Measurements from ENCODE around the gene MEGF9.
A peak's percentile ranks its signal among the peaks of the same experiment; 100 is the strongest.

Gene MEGF9

DNA sequence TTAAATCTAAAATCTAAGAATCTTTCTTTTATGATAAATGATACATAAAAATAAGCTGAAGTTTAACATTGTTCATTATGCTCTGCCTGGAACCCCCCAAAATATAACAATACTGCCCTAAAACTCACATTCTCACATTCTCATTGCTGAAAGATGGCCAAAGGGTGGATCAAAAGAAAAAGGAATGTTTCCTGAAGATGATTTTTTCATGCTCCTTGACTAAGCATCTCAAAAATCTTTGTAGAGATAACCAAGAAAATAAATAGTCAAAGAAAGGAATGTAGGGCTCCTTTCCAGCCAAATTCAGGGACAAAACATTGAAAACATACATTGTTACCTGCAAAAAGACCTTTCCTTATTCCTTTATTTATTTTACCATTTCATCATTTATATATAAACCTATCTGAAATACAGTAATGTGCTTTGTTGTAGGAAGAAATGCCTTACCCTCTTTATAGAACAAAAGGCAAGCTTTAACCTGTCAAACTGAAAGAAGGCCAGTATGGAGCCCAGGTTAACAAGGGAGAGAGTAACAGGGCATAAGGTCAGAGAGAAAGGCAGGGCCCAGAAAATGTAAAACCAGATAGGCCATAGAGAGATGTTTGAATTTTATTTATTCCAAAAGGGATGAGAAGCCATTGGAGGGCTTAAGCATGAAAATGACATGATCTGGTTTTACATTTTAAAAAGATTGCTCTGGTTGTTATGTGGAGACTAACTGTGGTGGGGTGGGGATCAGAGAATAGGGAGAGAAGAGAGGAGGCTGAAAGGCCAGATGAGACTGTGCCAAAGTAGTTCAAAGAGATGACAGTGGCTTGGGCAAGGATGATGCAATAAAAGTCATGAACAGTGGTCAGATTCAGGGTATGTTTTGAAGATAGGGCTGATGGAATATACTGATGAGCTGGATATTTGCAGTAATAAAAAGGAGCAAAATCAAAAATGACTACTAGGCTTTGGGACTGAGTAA lies 97.0 kb downstream of the MEGF9 start:
- DNase-seq: no peak

DNA sequence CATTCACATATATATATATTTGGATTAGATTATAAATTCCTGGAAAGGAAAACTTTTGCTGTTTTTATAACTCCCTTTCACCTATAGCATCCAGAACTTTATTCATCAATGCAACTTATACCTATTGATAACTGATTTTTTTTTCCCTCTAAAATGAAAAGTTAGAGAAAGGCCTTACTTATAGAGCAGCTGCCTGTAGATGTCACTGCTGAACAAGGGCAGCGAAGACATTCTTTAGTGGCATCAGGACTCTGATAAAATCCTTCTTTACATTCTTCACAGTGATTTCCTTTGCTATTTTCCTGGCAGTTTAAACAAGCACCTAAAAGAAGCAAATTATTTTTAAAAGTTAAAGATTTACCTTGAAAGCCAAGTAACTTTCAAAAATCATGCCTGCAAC lies 102.1 kb downstream of the MEGF9 start:
- no peak for DNase-seq

DNA sequence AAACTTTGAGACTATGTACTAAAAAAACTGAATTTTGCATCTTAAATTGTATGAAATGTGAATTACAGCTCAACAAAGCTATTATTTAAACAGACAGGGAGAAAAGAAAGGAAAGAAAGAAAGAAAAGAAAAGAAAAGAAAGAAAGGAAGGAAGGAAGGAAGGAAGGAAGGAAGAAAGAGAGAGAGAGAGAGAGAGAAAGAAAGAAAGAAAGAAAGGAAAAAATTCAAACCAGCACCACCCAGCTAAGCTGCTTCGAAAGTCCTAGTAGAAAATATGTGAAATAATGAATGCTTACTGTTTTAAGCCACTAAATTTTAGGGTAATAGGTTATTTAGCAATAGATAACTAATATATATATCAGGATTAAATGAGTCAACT lies 102.6 kb downstream of the MEGF9 start:
- DNase-seq: no peak

DNA sequence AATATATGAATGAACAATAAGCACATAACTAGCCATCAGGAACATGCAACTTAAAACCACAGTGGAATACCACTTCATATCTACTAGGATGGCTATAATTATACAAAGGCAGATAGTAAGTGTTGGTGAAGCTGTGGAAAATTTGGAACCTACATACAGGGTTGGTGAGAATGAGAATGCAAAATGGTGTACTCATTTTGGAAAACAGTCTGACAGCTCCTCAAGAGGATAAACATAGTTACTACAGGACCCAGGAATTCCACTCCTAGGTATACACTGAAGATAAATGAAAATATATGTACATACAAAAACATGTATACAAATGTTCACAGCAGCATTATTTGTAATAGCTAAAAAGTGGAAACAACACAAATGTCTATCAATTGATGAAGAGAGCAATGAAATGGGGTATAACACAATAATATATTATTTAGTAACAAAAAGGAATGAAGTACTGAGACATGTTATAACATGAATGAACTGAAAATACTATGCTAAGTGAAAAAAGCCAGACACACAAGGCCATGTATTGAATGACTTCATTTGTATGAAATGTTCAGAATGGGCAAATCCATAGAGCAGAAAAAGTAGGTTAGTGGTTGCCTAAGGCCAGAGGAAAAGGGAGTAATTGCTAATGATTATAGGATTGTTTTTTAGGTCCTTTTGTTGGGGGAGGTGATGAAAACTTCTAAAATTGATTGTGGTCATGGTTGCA lies 103.1 kb downstream of the MEGF9 start:
- no peak for DNase-seq

DNA sequence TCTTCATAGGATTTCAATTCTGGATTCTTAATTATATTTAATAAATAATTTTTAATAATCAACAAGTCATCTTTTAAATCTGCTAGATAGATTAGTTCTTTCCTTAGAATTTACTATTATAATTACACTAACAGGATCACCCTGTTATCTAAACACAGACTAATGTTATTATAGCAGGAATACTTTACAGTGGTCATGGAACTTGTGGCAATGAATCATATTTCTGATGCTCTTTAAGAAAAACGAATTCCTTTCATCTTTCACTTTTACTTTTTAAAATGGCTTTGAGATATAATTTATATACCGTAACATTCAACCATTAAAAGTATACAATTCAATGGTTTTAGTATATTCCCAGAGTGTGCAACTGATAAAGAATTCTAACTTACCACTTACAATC lies 104.6 kb downstream of the MEGF9 start:
- no peak for DNase-seq

DNA sequence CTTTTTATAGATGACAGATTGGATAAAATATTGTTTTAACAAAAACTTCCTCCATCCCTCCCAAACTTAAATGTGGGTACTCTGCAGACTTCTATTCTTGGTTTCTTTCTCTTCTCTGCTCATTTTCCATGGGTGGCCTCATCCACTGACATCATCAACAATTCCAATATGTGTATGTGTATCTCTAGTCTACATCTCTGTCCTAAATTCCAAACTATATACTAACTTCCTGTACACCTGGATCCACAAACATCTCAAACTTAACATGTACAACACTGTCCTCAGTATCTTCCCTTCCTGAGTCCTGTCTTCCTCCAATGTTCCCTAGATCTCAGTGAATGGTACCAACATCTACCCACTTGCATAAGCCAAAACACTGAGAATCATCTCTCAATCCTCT lies 105.8 kb downstream of the MEGF9 start:
- DNase-seq: no peak

DNA sequence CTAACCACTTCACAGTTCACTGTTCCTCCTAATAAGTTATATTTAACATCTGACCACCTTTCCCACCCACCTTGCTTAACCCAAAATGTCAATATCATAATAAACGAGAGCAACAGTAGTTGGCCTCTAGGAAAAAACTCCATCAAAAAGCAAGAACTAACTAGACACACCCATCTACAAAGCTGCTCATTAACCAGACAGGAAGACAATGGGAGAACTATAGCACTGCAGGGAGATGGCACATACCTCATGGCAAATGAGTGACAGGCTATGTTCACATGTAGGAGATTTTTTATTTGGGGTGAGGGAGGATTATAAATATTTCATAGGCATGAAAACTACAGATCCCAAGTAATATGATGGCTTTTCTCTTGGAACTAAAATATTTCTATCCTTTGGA lies 110.7 kb downstream of the MEGF9 start:
- no peak for DNase-seq

DNA sequence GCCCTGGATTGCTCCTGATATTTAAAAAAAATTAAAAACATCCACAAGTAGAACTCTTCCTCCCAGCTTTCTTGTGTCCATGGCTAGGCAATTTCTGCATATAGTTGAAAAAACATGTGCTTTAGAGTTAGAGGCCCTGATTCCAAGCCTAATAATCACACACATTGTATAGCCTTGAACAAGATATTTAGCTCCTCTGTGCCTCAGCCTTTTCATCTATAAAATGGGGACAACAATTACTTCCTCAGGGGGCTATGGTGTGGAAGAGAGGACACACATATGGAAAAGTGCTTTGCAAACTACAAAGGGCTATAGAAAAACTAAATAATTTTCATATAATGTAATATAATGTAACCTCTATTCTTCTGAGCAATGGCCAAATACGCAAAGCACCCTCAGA lies 111.3 kb downstream of the MEGF9 start:
- no peak for DNase-seq

DNA sequence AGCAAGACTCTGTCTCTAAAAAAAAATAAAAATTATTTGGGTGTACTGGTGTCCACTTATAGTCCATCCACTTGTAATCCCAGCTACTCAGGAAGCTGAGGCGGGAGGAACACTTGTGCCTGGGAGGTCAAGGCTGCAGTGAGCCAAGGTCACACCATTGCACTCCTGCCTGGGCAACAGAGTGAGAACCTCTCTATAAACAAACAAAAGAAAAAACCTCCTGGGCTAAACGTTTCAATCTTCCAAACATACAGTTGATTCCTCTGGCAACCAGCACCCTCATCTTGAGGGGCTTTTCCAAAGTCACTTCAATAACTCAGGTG lies 120.4 kb downstream of the MEGF9 start:
- no peak for DNase-seq

DNA sequence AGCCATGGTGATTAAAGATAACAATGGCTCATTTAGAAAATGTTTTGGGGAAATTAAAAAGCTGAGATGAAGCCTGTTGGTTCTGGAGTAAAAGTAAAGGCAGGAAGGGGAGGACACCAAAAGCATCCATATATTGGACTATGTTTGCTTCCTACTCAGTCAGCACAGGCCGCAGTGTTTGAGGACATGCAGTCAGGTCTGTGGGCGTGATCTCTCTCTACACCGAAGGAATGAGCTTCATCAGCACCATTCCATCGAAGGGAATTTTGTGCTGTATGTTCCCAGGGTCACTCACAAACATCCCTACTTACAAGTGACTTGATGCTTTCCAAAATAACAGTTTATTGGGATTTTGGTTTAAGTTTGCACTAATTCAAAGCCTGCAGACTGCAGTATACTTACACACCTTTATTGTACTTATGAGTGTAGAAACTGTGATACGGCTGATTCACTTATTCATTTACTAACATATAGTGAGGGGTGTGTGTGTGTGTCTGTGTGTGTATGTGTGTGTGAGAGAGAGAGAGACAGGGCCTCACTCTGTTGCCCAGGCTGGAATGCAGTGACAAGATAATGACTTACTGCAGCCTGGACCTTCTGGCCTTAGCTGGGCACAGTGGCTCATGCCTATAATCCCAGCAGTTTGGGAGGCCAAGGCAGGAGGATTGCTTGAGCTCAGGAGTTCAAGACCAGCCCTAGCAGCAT lies 120.9 kb downstream of the MEGF9 start:
- no peak for DNase-seq

DNA sequence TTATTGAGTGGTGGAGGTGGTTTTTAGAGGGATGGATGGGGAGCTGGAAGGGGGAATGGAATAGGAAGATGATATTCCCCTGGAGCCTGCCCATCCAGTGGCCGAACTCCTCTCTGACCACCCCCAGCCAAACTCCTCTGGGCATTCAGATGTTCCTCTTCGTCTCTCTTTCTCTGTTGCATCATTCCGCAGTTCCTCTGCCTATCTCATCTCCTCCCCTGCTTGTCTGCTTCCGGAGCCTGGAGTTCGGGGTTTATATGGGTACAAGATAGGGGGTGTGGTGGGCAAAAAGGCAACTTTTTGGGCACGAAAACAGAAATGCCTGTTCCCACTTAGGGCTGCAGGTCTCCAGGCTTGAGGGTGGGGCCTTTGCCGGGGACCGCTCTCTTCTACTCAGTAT lies 122.1 kb downstream of the MEGF9 start:
- no peak for DNase-seq

DNA sequence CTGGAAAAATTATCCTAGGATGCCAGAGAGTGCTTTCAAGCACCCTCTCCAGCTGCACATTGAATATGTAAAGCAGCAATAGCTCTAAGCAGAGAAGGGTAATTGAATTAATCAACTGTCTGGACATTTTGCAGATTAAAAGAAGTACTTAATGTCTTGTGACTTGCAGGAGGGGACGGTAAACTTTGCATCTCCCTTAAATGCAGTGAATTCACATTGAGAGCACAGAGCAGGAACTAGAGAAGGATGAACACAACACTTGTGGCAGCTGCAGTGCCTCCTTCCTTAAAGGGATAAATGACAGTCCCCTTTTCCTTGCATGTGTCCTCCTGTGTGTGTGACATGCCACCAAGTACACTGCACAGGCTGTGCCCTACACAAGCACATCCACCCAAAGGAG lies 126.9 kb downstream of the MEGF9 start:
- no peak for DNase-seq

DNA sequence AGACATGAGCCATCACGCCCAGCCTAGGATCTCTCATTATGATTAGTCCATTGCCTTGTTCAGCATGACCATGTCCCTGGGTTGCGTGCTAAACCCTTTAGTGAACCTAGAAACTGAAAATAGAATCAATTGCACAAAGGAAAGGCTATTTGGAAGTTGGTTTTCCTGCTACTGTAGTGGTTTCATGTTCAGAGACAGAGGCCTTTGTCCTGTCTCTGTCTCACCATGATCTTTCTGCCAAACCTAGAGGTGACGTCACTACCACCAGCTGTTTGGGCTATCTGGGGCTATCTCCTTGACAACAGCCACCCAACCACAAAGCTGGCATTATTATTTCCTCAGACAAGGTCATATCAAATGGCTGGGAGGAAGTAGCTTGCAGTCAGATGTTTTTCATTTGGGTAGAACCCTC lies 130.3 kb downstream of the MEGF9 start:
- peak; percentile 92 to 93 for DNase-seq

DNA sequence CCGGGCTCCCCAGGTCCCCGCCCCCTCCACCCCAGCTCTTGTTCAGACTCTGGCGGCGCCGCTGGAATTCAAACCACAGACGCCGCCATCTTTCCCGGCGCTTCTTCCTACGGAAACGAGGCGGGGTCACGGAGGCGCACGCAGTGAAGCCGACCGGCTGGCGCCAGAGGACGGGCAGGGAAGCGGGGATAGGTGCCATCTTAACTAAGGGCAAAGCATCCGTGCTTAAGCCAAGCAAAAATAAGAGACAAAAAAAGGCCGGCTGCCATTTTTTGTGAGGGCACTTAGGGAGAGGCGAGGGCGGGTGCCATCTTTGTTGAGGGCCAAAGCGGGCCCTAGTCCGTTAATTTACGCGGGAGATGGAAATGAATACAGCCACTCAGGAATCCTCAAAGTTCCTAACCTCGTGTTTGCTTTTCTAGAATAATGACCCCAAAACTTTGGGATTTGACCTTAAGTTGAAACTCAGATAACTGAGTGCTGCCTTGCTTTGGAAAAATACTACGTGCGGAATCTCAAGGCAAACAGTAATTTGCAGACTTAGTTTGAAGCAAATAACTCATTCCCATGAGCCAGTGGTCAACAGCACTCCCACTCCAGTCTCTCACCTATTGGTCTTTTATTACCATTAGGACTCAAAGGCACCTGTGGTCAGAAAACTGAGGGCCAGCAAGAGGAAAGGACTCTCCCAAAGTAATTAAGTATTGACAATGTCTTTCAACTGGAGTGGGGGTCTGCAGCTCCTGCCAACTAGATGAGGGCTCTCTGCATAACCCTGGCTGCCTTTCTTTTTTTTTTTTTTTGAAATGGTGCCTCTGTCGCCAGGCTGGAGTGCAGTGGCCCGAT lies 134.0 kb downstream of the MEGF9 start, which contains the start of gene CDK5RAP2:
TSS of gene CDK5RAP2 (minus strand) at position 117 of the 846 bp plus-strand sequence. CDS start 189 bp downstream, outside the sequence.
- peak; percentile 98 to 99 for DNase-seq

DNA sequence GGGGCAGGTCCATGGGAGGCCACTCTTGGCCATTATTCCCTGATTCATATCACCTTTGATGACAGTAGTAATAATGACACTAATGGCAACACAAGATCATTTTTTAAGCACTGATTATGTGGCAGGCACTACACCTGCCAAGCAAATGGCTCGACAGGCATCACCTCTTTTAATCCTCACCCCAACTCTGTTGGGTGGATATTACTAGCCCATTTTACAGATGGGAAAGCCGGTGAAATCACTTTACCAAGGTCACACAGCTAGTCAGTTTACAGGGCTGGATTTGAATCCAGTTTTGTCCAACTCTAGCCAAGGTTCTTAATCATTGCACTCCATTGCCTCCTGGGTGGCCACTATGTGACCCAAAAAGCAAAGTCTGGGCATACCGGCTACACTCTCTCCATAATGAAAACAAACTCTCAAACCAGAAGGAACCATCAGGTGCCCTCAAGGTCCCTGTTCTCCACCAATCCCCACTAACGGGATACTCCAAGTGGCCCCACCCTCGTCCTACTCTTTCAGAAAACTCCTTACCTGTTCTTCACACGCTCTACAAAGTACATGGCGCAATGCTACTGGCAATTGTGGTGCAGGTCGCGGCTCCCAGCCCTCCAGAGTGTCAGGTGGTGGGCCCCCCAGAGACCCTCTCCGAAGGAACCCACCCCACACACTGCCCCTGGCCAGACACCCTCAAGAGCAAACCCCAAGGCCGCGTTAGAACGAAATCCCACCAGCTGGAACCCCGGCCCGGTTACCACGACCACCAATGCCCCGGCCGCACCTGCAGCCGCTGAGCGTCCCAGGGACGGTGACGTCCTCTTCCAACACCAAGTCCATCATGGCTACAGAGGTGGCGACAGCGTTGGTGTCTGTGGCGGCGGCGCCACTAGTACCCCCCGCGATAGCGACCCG lies 134.9 kb downstream of the MEGF9 start:
- no peak for DNase-seq

DNA sequence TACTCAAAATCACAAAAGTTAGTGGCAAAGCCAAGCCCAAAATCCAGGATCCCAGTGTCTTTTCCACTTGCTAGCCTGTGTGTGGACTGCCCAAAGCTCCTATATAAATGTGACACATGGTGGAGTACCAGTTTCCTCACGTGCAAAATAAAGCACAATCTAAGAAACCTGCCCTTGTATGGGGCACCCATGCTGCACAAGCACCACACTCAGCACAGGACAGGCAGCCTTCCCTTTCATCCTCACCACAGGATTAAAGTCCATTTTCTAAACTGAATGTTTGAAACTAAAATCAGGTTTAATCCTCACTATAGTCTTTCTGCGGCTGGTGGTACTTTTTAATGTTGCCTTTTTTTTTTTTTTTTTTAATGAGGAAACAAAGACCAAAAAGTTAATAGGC lies 139.8 kb downstream of the MEGF9 start:
- no peak for DNase-seq

DNA sequence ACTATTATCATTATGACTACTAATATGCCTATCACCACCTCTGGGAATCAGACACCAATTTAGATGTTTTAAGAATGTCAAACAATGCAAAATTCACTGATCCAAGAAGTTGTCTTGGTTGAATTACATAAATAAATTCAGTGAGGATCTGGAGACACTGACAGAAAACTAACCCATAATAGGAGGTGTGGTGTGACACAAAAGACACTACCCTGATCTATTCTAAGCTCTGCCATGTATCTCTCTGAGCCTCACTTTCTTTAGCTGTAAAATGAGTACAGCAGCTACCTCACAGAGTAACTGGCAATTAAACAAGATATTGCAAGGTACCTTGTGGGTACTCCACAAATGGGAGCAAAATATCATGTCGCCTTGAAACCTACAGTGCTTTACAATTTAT lies 141.8 kb downstream of the MEGF9 start:
- DNase-seq: no peak

DNA sequence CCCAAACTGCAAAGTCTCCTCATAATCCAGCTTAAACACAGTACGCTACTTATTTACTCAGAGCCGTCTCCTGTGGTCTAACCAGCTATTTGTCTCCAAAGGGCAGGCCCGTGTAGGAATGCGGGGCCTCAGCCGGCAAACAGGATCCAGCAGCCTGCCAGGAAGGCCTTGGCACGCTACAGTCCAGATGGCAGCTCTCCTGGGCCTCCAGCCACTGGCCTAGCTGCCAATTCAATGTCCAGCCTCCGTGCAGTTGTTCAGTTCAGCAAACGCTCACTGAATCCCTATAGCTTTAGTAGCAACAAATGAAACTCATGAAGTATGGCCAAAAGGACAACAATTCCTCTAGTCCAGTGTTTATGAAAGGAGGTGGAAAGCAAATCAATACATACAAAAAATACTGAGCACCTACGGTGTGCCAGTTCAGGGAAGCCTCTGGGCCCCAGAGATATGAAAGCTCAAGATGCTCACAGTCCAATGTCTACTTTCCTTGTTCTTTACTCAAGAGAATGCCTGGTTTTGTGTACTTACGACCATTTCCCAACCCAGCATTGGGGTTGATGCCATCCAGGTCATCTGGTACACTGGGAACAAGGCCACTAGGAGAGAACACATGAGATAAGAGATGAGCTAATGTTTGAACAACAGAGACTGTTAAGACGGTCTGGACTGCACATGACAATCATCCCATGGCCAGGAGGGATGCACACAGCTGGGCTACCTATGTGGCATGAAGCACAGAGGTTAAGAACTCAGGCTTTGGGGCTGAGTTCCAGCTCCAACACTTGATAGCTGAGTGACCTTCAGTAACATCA lies 142.6 kb downstream of the MEGF9 start:
- DNase-seq: no peak

DNA sequence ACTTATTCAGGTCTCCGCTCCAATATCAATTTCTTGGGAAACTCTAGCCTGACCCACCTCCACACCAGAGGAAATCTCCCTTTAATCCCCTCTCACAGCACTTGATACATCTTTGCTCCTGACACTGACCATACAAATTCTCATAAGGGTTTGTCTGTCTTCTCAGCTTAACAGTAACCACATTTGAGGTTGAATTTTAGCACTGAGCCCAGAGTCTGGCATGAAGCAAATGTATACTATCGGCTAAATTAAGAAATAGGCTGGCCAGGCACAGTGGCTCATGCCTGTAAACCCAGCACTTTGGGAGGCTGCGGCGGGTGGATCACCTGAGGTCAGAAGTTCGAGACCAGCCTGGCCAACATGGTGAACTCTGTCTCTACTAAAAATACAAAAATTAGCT lies 144.0 kb downstream of the MEGF9 start:
- DNase-seq: no peak

DNA sequence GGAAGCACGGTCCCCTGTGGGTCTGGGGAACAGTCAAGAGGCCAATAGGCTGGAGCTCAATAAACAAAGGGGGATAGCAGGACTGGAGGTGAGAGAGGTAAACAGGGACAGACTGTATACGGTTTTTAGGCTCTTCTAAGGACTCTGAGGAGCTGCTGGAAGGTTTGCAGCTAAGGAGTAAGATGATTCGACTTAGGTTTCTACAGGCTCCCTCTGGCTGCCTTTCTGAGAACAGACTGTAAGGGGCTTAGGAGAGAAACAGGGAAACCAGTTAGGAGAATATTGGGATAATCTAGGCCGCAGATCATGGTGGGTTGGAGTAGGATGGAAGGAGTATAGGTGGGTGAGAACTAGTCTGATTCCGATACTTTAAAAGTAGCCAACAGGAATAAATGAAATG lies 144.7 kb downstream of the MEGF9 start:
- DNase-seq: no peak

DNA sequence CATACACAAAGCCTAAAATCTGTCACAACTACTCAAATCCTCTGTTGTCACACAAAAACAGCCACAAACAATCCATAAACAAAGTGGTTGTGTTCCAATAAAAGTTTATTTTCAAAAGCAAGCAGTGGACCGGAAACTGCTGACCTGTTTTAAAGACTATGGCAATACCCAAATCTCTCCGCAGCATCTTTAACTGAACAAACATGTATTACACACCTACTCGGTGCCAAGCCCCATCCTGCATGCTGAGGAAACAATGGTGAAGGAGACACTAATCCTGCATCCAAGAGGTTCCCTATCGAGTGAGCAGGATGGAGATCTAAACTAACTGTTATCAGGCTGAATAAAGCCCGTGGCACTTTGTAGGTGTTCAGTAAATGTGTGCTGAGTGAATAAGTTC lies 145.5 kb downstream of the MEGF9 start:
- DNase-seq: no peak
